LNCAP (cell line): ENCODE data around the gene ZNF626.

Experiments
- CTCF ChIP-seq: fragments of 450-650 bp; IDR thresholded peaks from 2 replicates; pipeline ENCODE4 v1.5.1; 2017; ENCODE audit warnings: mild to moderate bottlenecking

ZNF626 gene

GRCh38 chr19:20661150-20661819 lies at the start of gene ZNF626:
ZNF626 (minus strand) TSS chr19:20661571; CDS start chr19:20661446, 125 bp downstream.
- no peak for TF ChIP-seq CTCF

- no peak for TF ChIP-seq CTCF
Measured at GRCh38 chr19:20669263-20669662, 7.9 kb upstream of the ZNF626 start.

- TF ChIP-seq CTCF, result no peak
Measured at GRCh38 chr19:20667281-20667680, 5.9 kb upstream of the ZNF626 start.

GRCh38 chr19:20664901-20665781 lies 3.8 kb upstream of the ZNF626 start:
- TF ChIP-seq CTCF, result no peak

- TF ChIP-seq CTCF, result no peak
Measured at GRCh38 chr19:20662421-20663105, 1.2 kb upstream of the ZNF626 start.

- no peak for TF ChIP-seq CTCF
Measured at GRCh38 chr19:20660473-20661140, 764 bp downstream of the ZNF626 start.

- no peak for TF ChIP-seq CTCF
Measured at GRCh38 chr19:20640545-20640944, 20.8 kb downstream of the ZNF626 start.
